NCI-H1417 treated with DMSO at 0.1 percent for 48 hours (cell line): ENCODE measurements around the gene KCTD18.

Source experiments
- DNase-seq: peaks from one replicate; lab custom pipeline; 2025; lab: John Stamatoyannopoulos, UW

Gene KCTD18

GRCh38 chr2:200509612-200510433, at the start of gene KCTD18:
Gene KCTD18, minus strand, starts transcription at chr2:200510068. Its CDS starts 3,052 bp downstream, at chr2:200507016.
- DNase-seq: peak; percentile 26

- no peak for DNase-seq
Observed at GRCh38 chr2:200540793-200541192, 30.9 kb upstream of the KCTD18 start.

GRCh38 chr2:200538139-200538538, 28.3 kb upstream of the KCTD18 start:
- no peak for DNase-seq

- no peak for DNase-seq
Observed at GRCh38 chr2:200534572-200534971, 24.7 kb upstream of the KCTD18 start.

GRCh38 chr2:200533754-200534153, 23.9 kb upstream of the KCTD18 start:
- DNase-seq: no peak

- no peak for DNase-seq
Observed at GRCh38 chr2:200528228-200528627, 18.4 kb upstream of the KCTD18 start.

- peak; percentile 68 for DNase-seq
Observed at GRCh38 chr2:200525882-200526651, 16.2 kb upstream of the KCTD18 start, which contains the start of gene SGO2. Gene SGO2, plus strand, starts transcription at chr2:200526207. Its CDS starts 6,769 bp downstream, at chr2:200532976.

- no peak for DNase-seq
Observed at GRCh38 chr2:200525551-200525881, 15.6 kb upstream of the KCTD18 start.

GRCh38 chr2:200525066-200525465, 15.2 kb upstream of the KCTD18 start:
- DNase-seq: no peak

GRCh38 chr2:200523604-200524003, 13.7 kb upstream of the KCTD18 start:
- no peak for DNase-seq

- no peak for DNase-seq
Observed at GRCh38 chr2:200523158-200523557, 13.3 kb upstream of the KCTD18 start.

- DNase-seq: no peak
Observed at GRCh38 chr2:200515155-200515554, 5.3 kb upstream of the KCTD18 start.

GRCh38 chr2:200509235-200509611, 645 bp downstream of the KCTD18 start:
- no peak for DNase-seq

- DNase-seq: no peak
Observed at GRCh38 chr2:200507179-200507578, 2.7 kb downstream of the KCTD18 start.

- no peak for DNase-seq
Observed at GRCh38 chr2:200506679-200507078, 3.2 kb downstream of the KCTD18 start.

- DNase-seq: no peak
Observed at GRCh38 chr2:200502196-200502595, 7.7 kb downstream of the KCTD18 start.

GRCh38 chr2:200498402-200499162, 11.3 kb downstream of the KCTD18 start:
- DNase-seq: no peak

GRCh38 chr2:200496696-200497095, 13.2 kb downstream of the KCTD18 start:
- DNase-seq: no peak

- no peak for DNase-seq
Observed at GRCh38 chr2:200494048-200494447, 15.8 kb downstream of the KCTD18 start.

GRCh38 chr2:200492656-200493055, 17.2 kb downstream of the KCTD18 start:
- DNase-seq: no peak

GRCh38 chr2:200490001-200490400, 19.9 kb downstream of the KCTD18 start:
- DNase-seq: no peak

- no peak for DNase-seq
Observed at GRCh38 chr2:200488169-200488568, 21.7 kb downstream of the KCTD18 start.

- DNase-seq: no peak
Observed at GRCh38 chr2:200486529-200486928, 23.3 kb downstream of the KCTD18 start.
